GM19240 (cell line): Measurements from ENCODE around the gene SRPK3.
"Not testable (repeated sequence)": the region's sequence is repeated elsewhere in the genome, so short reads cannot be mapped to it uniquely, and the experiment has no call there.

Experiments
- DNase-seq: peaks from one replicate; pipeline ENCODE4 v3.0.0; 2011; ENCODE audit warnings: low spot score; ENCODE audit not compliant: insufficient read length

The SRPK3 gene

DNA sequence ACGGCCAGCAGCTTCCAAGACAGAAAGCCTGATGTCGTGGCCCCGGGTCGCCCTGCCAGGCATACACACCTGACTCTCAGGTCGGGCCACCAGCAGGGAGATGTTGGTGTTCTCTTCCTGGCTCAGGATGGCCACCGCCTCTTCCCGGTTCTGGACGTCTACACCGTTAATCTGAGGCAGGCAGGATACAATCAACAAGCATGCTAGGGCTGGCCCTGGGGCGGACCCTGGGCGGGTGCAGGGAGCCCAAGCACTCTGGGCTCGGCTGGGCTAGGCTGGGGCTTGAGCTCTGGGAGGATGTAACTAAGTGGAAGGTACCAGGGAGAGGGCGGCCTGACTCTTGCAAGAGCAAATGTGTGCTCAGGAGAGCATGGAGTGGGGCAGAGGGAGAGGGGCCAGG lies 24.6 kb downstream of the SRPK3 start:
- no peak for DNase-seq

DNA sequence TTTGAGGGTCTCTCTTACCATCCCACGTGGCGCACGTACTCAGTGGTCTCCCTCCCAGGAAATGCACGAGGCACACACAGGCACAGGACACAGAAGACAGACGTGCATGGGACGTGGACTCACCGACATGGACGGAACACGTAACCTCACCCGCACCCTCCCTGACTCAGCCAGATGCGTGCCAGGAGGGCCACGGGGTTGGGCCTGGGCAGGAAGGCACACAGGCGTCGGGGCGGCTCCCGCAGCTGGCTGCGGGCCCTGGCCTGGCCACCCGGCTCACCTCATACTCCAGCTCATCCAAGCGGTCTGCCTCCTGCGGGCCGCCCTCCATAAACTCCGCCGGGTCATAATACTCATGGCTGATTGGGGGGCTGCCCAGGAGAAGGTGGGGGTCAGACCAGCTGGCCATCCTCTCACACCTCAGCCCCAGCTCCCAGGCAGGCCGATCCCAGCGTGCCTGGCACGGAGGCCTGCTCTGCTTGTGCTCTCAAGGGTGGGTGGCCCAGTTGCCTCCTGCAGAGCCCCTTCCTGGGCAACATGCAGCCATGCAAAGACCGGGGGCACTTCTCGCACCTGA lies 26.2 kb downstream of the SRPK3 start:
- no peak for DNase-seq

DNA sequence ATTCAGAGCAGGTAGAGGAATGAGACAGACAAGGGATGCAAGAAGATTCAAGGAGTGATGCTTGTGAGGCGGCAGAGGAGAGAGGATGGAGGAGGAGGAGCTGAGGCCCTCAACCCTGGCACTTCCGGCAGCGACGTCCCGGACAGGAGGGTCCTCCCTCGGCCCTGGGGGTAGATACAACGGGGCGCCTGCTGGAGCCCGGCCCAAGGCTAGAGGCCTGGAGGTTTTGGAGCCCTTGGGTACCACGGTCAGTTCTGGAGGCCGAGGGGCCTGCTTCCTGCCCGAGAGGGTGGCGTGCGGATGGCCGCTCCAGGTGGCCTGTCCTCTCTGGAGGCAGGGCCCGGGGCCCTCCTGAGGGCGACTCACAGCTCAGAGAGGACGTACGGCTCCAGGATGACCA lies 27.1 kb downstream of the SRPK3 start:
- DNase-seq = no peak

DNA sequence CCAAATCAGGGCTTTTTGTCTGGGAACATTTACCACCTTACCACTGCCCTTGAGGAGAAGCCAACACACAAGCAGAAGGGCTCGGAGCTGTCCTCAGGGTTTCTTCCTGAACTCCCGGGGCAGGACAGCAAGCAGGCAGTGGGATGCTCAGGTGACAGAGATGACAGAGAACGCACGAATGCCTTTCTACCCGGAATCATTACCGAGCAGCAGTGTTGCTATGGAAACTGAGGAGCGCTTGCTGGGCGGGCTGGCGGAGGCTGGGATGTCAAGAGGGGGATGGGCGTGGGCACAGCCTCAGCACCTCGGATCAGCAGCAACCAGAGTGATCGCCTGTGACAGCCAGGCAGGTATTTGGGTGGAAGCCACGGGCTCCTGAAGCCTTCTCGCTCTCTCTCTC lies 31.4 kb downstream of the SRPK3 start:
- no peak for DNase-seq

DNA sequence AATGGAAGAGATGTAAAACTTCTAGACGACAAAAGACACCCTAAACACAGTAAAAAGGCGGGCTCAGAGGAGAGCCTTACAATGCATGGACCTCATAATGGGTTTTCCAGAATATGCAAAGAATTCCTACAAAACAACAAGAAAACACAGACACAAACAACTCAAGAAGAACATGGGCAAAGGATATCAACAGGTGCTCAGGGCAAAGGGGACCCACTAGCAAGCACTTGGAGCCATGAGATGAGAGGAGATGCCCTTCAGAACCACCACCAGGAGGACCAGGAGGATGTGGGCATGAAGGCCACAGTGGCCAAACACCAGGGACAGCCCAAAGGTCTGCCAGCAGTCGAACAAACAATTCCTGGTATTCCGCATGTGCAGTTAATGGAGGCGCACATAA lies 32.3 kb downstream of the SRPK3 start:
- no peak for DNase-seq

DNA sequence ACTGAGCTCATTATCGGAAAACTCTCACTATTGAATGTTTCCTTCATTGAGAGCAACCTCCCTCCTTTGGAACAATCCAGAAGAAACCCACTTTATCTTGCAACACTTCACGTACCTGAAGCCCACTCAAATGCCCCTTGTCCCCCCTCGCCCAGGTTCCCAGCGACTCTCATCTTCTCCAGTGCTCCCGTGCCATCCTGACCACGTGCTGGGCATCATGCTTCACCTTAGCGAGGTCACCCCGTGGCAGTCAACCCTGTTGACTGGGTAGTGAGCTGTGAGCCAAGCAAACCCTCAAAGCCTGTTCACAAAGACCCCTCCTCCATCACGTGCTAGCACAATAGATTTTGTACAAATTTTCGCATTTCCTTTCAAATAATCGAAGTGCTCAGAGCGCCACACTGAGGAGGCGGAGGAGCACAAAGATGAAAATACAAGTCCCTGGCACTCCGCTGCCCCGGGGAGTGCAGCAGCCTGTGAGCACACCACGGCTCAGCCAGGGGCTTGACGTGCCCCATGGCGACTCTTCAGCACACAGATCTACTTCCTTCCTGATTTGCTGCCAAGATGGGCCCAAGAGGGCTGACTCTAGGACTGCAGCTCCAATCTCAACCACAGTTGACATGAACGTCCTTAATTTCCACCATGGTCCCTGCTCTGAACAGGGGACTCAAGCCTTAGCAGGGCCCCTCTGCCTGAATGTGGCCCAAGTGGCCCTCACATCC lies 33.9 kb downstream of the SRPK3 start:
- no peak for DNase-seq

DNA sequence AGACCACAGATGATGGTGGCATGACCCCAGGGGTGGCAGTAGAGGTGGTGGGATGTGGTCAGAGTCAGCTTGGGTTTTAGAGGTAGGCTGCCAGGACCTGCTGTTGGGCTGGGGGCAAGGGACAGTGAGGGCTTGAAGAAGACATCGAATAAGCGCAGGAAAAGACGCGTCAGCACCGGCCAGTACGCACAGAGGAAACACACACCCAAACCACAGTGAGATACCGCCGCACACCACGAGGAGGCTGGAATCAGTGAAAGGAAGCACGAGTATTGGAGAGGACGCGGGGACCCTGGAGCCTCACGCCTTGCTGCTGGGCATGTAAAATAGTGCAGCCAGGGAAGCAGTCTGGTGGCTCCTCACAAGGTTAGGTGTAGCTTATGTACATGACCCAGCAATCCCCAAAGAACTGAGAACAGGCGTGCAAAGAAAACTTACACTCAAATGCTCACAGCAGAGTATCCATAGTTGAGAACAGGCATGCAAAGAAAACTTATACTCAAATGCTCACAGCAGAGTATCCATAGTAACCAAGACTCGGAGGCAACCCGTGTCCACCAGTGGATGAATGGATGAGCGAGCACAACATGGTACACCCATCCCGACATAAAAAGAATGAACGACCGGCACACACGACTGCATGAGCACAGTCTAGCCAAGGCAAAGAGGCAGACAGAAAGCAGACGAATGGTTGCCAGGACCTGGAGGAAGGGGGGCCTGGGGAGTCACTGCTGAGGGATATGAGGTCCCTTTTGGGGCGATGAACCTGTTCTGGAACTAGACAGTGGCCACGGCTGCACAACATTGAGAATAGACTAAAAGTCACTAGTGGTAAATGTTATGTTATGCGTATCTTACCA lies 36.2 kb downstream of the SRPK3 start:
- no peak for DNase-seq

DNA sequence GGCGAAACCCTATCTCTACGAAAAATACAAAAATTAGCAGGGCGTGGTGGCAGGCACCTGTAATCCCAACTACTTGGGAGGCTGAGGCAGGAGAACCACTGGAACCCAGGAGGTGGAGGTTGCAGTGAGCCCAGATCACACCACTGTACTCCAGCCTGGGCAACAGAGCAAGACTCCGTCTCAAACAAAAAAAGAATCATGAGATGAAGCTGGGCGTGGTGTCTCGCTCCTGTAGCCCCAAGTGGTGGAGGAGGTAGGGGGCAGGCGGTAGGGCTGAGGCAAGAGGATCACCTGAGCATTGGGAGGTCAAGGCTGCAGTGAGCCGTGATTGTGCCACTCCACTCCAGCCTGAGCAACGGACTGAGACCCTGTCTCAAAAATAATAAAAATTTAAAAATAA lies 37.2 kb downstream of the SRPK3 start:
- DNase-seq = not testable (repeated sequence)

DNA sequence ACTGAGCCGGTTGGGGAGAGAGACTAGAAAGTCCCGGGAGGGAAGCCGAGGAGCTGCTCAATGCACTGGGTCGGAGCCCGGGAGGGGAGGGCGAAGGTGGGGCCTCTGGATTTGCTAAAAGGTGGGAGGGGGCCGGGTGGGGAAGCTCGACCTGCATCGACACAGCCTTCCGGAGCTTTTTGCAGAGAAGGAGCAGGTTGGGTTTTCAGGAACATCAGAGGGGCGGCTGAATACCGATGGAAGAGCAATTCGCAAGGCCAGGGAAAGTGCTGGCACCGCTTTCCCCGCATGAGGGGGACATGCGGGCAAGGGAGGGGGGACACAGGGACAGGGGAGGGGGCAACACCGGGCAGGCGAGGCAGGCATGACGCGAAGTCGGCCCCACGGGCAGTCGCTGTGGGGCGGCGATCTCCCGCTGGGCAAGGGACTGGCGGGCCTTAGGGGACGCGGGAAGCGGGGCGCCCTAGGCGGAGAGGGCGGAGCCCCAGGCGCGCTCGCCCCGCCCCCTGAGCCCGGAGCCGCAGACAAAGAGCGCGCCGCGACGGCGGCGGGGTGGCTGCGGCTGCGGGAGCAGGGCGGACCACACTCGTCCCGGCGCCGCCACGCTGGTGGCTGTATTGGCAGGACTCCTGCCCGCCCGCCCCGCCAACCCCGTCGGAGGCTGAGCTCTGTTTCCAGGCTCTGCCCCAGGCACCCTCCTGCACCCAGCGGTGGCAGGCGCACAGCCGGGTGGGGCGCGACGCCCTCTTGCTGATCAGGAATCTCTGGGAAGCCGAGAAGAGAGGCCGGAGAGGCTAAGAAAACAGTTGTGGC lies 37.9 kb downstream of the SRPK3 start:
- DNase-seq = peak; percentile 11

DNA sequence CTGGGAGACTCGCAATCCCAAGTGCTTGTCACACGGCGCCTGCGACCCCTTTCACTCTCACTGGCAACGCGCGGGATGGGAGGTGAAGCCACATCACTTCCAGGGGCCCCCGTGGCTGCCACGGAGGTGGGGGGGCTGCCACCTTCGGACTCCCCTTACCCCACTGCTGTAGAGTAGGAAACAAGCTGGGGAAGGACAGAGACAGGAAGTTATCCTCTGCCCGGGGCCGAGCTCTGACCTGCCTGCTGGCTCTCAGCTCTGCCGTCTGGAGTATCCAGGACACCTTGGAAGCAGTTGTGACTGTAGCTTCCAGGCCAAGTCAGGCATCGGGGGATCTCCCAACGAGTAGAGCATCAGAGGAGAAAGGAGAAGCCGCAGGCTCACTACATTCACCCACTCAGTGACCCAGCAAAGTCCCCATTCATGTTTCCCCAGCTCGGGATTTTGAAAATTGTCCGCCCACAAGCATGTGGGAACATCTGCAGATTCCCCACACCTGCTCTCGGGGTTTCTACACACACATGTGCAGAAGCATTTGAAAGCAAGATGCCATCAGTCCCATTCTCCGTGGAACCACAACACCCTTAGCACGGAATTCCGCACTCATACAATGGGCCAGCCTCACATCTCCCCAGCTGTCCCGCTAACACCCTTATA lies 38.7 kb downstream of the SRPK3 start:
- peak; percentile 1 for DNase-seq

DNA sequence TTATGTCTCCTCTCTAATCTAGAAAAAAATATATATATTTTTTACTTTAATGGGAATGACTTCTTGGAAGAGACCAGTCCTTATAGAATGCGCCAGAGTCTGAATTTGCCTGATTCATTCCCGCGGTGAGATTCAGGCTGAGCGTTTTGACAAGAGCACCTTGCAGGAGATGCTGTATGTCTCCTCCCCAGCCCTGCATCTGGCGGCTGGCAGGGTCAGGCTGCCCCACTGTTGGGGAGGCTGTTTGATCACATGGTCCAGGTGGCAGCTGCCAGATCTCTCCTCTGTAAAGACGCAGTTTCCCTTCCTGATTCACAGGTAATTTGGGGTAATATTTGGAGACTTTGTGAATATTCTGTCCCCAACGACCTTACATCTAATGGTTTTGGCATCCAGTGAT lies 39.8 kb downstream of the SRPK3 start:
- DNase-seq = peak; percentile 0

DNA sequence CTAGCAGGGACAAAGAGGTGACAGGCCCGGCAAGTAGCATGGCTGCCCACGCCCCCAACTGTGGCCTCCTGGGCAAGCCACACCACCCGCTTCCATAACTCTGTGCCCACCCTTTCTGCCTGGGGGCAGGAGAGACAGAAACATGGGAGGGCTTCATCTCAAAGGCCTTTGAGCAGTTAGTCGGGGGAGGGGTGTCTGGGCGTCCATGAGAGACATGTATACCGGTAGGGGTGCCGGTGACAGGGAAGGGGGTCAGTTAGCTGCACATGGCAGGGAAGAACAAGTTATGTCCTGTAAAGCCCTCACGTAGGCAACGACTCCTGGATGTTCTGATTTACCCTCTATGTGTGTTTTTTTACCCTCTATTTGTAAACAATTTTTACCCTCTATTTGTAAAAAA lies 40.2 kb downstream of the SRPK3 start:
- no peak for DNase-seq

DNA sequence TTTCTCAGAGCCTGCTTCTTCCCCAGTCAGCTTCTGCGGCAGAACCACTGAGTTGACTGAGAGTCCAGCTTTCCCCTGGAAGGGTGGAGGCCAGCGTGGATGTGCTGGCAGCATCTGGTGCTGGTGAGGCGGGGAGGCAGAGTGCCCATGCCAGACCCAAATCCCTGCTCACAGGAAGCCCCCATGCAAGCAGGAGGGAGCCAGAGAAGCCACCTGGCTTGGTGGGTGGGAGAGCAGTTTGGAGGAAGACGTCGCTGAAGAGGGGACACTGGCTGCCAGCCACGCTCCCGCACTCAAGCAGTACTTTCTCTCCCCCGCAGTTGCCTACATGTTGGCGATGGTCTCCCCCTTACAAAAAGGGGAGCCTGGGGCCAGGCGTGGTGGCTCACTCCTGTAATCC lies 43.5 kb downstream of the SRPK3 start:
- DNase-seq = no peak

DNA sequence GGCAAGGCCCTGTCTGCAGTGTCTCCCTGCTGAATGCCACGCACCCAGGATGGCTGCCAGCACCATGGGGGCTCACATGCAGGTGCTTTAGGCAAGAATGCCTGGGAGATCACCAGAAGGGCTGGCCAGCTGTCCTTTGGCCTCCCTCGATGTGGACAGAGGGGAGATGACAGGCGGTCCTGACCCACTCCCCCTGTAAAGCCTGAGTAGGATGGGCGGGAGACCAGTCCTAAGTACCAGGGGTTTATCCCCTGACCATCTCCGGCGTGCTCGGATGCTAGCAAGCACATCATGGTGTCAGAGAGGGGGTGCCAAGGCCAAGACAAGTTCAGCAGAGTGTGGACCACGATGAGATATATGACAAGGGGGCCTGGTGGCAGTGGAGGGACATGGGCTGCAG lies 44.2 kb downstream of the SRPK3 start:
- no peak for DNase-seq

DNA sequence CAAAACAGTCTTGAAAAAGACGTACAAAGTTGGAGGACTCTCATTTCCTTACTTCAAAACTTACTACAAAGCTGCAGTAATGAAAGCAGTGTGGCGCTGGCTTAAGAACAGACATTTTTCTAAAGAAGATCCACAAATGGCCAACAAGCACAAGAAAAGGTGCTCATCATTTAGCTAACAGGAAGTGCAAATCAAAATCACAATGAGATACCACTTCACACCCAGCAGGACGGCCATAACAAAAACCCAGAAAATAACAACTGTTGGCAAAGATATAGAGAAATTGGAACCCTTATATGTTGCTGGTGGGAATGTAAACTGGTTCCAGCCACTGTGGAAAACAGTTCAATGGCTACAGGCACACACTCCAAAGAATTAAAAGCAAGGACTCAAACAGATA lies 46.2 kb downstream of the SRPK3 start:
- DNase-seq = no peak

DNA sequence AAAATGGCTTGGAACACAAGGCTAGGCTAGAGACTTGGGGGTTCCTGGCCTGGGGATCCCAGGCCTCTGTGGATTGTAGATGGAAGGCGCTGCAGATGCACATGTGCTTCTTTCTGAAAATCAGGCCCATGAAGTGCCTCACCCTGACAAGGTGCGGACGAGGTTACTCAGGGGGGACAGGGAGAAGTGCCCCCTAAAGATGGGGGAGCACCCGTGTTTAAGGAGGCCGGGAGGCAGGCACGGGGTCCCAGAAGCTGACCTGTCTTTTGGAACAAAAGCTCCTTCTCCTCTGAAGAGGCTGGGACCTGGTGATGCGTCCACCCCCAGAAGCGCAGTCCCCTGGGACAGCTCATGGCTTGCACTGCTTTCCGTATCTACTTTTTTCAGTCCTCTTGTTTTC lies 47.1 kb downstream of the SRPK3 start:
- DNase-seq = no peak

DNA sequence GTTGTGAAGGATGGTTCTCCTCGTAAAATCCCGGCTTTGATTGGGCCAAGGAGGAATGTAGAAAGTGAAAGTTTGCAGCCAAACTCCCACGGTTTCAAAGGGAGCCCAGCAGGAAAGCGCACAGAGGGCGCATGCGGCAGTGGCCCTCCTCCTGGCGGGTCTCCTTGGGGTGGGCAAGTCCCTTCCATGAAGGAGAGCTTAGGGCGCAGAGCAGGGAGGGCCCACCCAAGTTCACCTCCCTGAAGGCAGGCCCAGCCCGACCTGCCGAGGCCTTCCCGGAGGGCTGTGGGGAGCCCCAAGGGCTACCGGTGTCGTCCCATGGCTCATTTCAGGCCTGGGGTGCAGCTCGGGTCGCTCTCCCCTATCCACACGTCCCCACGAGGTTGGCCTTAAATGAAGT lies 47.5 kb downstream of the SRPK3 start:
- DNase-seq = no peak

DNA sequence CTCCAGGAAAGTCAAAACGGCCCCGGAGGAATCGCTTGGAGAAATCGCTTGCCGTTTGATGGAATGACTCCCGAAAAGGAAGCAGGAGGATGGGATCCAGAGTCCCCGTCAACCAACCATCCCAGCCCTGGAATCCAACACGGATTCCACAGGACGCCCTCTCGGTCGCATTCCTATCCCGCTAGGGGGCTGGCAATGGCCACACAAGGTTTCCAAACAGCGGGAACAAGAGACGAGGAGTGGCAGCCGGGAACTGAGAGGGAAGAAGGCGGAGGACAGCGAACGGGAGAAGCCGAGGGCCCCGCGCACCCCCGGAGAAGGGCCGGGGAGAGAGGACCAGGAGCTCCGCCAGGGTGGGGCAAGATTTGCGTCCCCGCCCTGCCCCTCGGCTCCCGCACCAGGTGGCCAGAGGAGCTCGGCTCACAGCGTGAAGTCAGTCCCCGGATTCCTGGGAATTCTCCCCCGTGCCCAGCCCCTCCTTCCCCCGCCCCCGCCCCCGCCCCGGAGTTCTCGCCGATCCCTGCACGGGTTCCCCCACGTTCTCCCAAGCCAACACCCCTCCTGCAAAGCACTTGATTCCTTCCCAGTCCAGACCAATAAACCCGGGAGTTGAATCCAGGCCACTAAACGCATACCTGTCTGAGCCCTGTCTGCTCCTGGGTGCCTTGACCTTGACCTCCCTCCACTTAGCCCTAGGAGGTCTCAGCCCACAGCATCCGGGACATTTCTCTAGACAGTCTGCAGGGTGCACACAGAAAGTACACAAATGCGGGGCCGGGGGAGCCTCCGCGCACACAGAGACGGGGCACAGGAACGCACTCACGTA lies 48.1 kb downstream of the SRPK3 start:
- DNase-seq = no peak

DNA sequence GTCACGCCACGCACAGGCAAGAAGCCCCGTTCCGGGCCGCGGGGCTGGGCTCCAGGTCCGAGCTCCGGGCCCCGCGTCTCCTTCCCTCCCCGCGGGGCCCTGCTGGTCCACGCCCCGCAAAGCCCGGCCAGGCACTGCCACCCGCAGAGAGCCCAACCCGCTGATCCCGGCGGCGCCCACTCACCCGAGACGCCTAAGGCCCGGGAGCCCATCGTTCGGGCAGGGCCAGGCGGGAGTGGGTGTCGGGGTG lies 48.6 kb downstream of the SRPK3 start:
- DNase-seq = no peak

DNA sequence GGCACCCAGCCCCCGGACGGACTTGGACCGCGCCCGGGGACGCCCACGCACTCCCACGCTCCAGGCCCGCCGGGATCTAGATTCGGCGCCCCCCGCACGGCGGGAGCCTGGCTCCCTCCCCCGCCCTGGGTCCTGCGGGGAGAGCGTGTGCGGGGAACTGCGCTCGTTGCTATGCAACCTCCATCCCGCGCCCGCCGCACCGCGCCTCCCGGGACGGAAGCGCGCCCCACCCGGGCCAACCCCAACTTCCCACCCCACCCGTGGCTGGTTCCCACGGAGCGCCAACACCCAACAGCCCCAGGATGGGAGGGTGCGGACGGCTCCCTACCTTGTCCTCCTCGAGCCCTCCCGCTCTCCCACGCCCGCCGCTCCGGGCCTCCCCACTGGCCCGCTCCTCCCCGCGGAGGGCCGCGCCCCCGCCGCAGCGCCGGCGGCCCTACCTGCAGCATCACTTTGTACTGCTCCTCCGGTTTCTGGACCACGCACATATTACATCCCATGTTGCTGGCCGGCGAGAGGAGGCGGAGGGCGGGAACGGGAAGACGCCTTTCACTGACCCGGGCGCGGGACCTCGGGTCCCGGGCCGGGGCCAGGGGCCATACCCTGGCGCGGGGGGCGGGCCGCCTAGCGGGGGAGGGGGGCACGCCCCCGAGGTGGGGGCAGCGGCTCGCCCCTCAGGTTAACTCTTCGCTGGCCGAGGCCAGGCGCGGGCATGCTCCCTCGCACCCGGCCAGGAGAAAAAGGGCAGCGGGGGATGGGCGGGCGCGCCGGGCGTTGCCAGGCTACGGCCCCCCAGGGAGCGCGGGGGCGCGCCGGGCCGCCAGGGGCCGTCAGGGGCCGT lies 49.2 kb downstream of the SRPK3 start, which contains the start of gene PDZD4:
TSS of gene PDZD4 (minus strand) at position 746 of the 841 bp plus-strand sequence. CDS start at position 500, 246 bp downstream.
- peak; percentile 1 for DNase-seq
